Ovary (tissue), 9 donors: ENCODE results near the gene MOB3A. TPM values are rescaled to one million over a fixed set of nuclear protein-coding genes. Genes with fewer than 3 reads are reported as not detected.
A peak's percentile ranks its signal among the peaks of the same experiment; 100 is the strongest.

Experiments
- DNase-seq, 5 donors: peaks; one replicate each; pipeline ENCODE4 v3.0.0-alpha.2; 2019 to 2020
- H3K27ac ChIP-seq, 2 donors: fragments of 200-600 bp; one replicate each; pipeline versions ENCODE4 v1.5.1 to v1.8.0; 2019 to 2022
- H3K27me3 ChIP-seq: fragments of 200-600 bp; one replicate; pipeline ENCODE4 v1.8.0; 2022
- H3K36me3 ChIP-seq: fragments of 200-600 bp; sonication (generic); one replicate; pipeline ENCODE4 v1.5.1; 2019
- H3K4me1 ChIP-seq: one replicate; pipeline ENCODE4 v1.8.1; 2013; ENCODE audit warnings: mild to moderate bottlenecking, moderate library complexity; ENCODE audit not compliant: insufficient read depth
- H3K4me3 ChIP-seq: fragments of 200-600 bp; sonication (generic); one replicate; pipeline ENCODE4 v1.5.1; 2017
- H3K9me3 ChIP-seq, 2 donors: fragments of 200-600 bp in 1 of 2; sonication (generic) in 1 of 2; one replicate each; pipeline versions ENCODE4 v1.5.1 to v1.8.1; 2013 to 2019; ENCODE audit warnings: mild to moderate bottlenecking in 1 of 2, moderate library complexity in 1 of 2
- EP300 ChIP-seq: sonication (generic); formaldehyde crosslinking; IDR thresholded peaks from one replicate; pipeline ENCODE4 v1.6.1; 2017; ENCODE audit warnings: antibody characterized with exemption
- POLR2A ChIP-seq: fragments of 450-650 bp; IDR thresholded peaks from one replicate; pipeline ENCODE4 v1.6.1; 2017; ENCODE audit warnings: antibody characterized with exemption, mild to moderate bottlenecking, moderate library complexity
- WGBS, 3 donors: extraction: QIAGEN DNeasy Blood & Tissue Kit in 1 of 3; methylation state at CpG; one replicate each; pipeline versions ENCODE4 v1.1.5 to v1.1.7; 2013 to 2017; 5-methylcytosine and 5-hydroxymethylcytosine counted together
- intact Hi-C, 4 donors: fragments of 100-400 bp; cut with DNase I; formaldehyde crosslinking; loops; one replicate each; pipeline versions ENCODE4 v1.11.0 to v1.15.1; 2022 to 2023
- polyA plus RNA-seq, 2 donors: library from polyadenylated mRNA; stranded (reverse); fragments of 200-250 nt in 1 of 2; fragments of 350-450 nt in 1 of 2; fragmentation: Illumina TruSeq in 1 of 2; extraction: RNeasy Lipid Tissue Mini Kit (QIAGEN cat#74804) in 1 of 2; gene quantifications; one replicate each; pipeline ENCODE4 v1.2.3, GENCODE V29; 2013 to 2014
- total RNA-seq, 7 donors: library from RNA; depleted of rRNA in 2 of 7; stranded (reverse); fragments of >200 nt in 2 of 7; fragmentation: NEBNext Ultra II Directional in 3 of 7; extraction: Animal tissue kit (Norgen Biotek cat#: 25700) in 3 of 7; gene quantifications; one replicate each; pipeline versions ENCODE4 v1.1.0 to v1.2.4, GENCODE V29; 2016 to 2023
- TF ChIP-seq, protein P1 (sequence below), 3 donors: fragments of 450-650 bp in 2 of 3; fragments of 200-600 bp in 1 of 3; IDR thresholded peaks; one replicate each; pipeline versions ENCODE4 v1.5.1 to v1.8.0; 2016 to 2022; ENCODE audit warnings: antibody characterized with exemption in 3 of 3, mild to moderate bottlenecking in 1 of 3
- donor health status: DM: no; HTN: no; CAD: no; lungs with moderate emphysema.
- donor health status: DM: no; HTN: no; CAD: no.
- donor health status: Bipolar disorder and iron deficiency.
- donor health status: DM: yes; HTN: yes; CAD: no.
- donor health status: DM: no; HTN: no; CAD: no.
- donor health status: DM: yes; HTN: yes; CAD: no.

MOB3A gene
- total and polyA plus RNA-seq, 9 donors, result 16.6 to 61.5 (median 44.1) TPM

DNA sequence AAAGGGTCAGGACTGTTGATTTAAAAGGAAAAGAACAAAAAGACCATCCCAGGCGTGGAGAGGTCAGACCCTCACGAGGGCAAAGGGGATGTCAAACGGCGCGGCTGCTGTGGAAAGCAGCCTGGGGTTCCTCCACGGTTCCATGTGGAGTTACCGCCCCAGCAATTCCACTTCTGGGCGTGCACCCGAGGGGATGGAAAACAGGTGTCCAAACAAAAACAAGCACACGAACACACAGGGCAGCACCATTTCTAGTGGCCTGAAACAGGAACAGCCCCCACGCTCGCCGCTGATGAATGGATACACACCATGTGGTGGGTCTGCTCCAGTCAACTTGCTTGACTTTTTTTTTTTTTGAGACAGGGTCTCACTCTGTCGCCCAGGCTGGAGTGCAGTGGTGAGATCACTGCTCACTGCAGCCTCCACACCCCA is 44.0 kb upstream of the MOB3A start:
- H3K9me3 ChIP-seq, result no peaks in the 10 kb centered on the region
- H3K4me1 ChIP-seq, result peaks cover 3% of the 10 kb centered on the region
- H3K36me3 ChIP-seq, result no peaks in the 10 kb centered on the region
- intact Hi-C loops, result no loop called here
- no peak overlapping the region for H3K4me3 ChIP-seq
- TF ChIP-seq, protein P1, sequence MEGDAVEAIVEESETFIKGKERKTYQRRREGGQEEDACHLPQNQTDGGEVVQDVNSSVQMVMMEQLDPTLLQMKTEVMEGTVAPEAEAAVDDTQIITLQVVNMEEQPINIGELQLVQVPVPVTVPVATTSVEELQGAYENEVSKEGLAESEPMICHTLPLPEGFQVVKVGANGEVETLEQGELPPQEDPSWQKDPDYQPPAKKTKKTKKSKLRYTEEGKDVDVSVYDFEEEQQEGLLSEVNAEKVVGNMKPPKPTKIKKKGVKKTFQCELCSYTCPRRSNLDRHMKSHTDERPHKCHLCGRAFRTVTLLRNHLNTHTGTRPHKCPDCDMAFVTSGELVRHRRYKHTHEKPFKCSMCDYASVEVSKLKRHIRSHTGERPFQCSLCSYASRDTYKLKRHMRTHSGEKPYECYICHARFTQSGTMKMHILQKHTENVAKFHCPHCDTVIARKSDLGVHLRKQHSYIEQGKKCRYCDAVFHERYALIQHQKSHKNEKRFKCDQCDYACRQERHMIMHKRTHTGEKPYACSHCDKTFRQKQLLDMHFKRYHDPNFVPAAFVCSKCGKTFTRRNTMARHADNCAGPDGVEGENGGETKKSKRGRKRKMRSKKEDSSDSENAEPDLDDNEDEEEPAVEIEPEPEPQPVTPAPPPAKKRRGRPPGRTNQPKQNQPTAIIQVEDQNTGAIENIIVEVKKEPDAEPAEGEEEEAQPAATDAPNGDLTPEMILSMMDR (IDR thresholded peaks at IDR 0.05), result no peak
- no peak for TF ChIP-seq POLR2A
- no peak for TF ChIP-seq EP300
- no peaks in the 10 kb centered on the region for H3K27me3 ChIP-seq
- no peak for DNase-seq
- peak overlapping the region in 1 of 2 donors; percentile 6 for H3K27ac ChIP-seq
- 15 to 35% (median 17%) methylated on average over 14 of the region's 14 CpGs for WGBS, 3 donors

DNA sequence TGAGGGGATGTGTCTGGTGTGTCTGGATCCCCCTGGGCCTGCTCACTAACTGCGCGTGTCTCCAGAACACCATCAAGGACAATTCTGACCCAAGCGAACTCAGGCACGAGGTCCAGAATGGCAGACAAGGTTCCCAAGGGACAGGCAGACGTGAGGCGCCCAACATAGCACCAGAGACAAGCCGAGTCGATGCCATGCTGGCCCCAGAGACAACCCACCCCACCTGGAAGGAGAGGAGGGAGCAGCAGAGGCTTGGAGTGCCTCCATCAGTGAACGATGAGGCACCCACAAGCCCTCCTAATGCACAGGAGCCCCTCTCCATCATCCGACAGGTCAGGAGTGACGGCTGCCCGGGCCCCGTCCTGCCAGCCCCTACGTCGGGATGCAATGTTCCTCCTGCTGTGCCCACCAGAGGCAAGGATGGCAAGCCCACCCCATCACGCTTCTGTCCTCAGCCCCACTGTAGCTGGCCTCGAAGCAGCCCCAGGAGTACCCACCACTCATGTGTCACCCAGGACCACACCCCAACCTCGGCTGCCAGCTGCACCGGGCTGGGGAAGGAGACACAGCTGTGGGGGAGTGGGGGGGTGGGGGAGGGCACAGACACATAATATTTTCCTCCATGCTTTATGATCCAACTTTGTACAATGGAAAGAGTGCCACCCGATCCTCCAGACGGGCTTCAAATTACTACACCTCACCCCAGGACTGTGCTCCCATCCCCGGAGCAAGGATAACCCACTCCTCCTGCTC is 43.4 kb upstream of the MOB3A start:
- TF ChIP-seq EP300 (no peak), POLR2A (no peak)
- TF ChIP-seq, protein P1 (IDR thresholded peaks at IDR 0.05), result no peak
- Histone ChIP-seq H3K36me3 (no peaks in the 10 kb centered on the region), H3K9me3 (no peaks in the 10 kb centered on the region), H3K4me1 (peaks cover 3% of the 10 kb centered on the region), H3K4me3 (no peak overlapping the region), H3K27ac (peak overlapping the region in 1 of 2 donors; percentile 6), H3K27me3 (no peaks in the 10 kb centered on the region)
- intact Hi-C loops, result loop anchor here in 1 of 4 donors (10.0 kb wide), 1 partner anchor 245 kb away; no protein-coding TSS in a partner anchor
- WGBS, 3 donors, result 72 to 85% (median 74%) methylated on average over 22 of the region's 22 CpGs
- DNase-seq, result no peak

- WGBS, 3 donors, result 87 to 88% (median 87%) methylated on average over 23 of the region's 23 CpGs
- no peak for DNase-seq
- Histone ChIP-seq H3K4me1 (peaks cover 3% of the 10 kb centered on the region), H3K27ac (no peak overlapping the region), H3K36me3 (no peaks in the 10 kb centered on the region), H3K4me3 (no peak overlapping the region), H3K9me3 (no peaks in the 10 kb centered on the region), H3K27me3 (no peaks in the 10 kb centered on the region)
- TF ChIP-seq, protein P1 (IDR thresholded peaks at IDR 0.05), result no peak
- no peak for TF ChIP-seq EP300
- TF ChIP-seq POLR2A, result no peak
- intact Hi-C loops, result loop anchor here in 1 of 4 donors (10.0 kb wide), 1 partner anchor 247 kb away; no protein-coding TSS in a partner anchor
Observed at GRCh38 chr19:2138061-2138728, 42.1 kb upstream of the MOB3A start.

- no peak for TF ChIP-seq POLR2A
- TF ChIP-seq, protein P1 (IDR thresholded peaks at IDR 0.05), result no peak
- no peak for TF ChIP-seq EP300
- H3K36me3 ChIP-seq, result no peaks in the 10 kb centered on the region
- no peaks in the 10 kb centered on the region for H3K9me3 ChIP-seq
- intact Hi-C loops, result loop anchor here in 1 of 4 donors (10.0 kb wide), 1 partner anchor 248 kb away; no protein-coding TSS in a partner anchor
- no peak for DNase-seq
- H3K4me1 ChIP-seq, result peaks cover 3% of the 10 kb centered on the region
- WGBS, 3 donors, result 88 to 91% (median 89%) methylated on average over 23 of the region's 23 CpGs
- H3K27ac ChIP-seq, result no peak overlapping the region
- no peaks in the 10 kb centered on the region for H3K27me3 ChIP-seq
- H3K4me3 ChIP-seq, result no peak overlapping the region
Observed at GRCh38 chr19:2136796-2137195, 40.7 kb upstream of the MOB3A start.
